NK-92 (cell line): ENCODE measurements around the gene PARD3.
"Not testable (repeated sequence)": the region's sequence is repeated elsewhere in the genome, so short reads cannot be mapped to it uniquely, and the experiment has no call there.

Experiments used
- DNase-seq: peaks from one replicate; lab custom pipeline; 2025; ENCODE audit not compliant: unreplicated experiment; lab: John Stamatoyannopoulos, UW

The PARD3 gene

DNA sequence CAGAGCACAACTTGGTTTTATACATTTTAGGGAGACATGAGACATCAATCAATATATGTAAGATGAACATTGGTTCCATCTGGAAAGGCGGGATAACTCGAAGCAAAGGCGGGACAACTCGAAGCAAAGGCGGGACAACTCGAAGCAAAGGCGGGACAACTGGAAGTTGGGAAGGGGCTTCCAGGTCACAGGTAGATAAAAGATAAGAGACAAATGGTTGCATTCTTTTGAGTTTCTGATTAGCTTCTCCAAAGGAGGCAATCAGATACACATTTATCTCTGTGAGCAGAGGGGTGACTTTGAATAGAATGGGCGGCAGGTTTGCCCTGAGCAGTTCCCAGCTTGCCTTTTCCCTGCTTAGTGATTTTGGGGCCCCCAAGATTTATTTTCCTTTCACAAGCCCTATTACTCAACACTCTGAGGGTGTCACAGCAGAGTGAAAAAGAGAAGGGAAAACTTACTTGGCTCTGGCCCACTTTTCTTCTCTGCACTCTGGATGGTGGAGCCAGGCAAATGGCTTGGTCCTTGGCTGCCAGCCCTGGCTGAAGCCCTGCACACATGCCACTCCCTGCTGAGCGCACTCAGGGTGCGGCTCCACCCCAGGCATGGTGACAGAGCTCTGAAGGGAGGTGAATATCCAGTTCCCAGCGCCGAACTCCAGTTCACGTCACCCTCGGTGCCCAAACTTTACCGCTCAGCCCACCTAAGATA, 46.7 kb downstream of the PARD3 start:
- DNase-seq: no peak

DNA sequence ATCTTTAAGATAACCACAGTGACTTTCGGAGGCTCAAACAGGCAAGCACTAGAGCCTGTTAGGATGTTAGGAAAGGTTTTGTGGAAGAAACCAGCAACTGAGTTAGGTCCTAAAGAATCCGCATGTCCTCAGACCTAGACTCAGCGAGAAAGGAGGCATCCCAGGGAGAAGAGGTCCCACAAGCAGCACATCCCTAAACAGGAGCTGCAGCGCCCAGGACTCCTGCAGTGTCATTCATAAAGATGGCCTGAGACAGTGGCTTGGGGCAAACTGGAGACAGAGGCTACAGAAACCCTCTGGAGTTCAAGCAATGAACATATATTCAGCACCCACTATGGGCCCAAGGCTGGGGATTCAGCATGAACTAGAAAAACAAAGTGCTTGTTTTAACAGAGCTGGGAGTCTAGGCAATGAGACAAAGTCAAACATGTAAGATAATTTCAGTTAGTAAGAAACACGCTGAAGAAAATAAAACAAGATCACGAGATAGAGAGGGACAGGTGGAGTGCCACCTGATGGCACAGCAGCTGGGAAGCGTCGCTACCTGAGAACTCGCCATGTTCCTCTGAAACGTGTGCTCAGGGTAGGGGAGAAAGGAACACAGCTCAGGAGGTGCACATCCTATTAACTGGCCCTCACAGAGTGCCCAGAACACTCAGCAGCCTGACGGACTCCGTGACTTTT, 48.1 kb downstream of the PARD3 start:
- no peak for DNase-seq

DNA sequence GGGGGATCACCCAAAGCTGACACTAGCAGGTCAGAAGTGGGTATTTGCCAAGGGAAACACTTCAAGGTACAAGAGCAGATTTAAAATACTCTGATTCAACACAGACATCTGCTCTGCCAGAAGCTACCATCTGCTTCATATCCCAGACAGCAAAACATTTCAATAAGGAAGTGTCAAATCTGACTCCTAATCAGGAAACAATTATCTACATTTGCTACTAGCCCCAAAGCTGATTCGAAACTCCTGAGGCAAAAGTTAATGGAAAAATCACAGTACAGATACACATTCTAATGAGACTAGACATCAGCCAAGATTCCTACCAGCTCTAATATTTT, 48.9 kb downstream of the PARD3 start:
- DNase-seq: no peak

- no peak for DNase-seq
These were observed 50.6 kb downstream of the PARD3 start for GRCh38 chr10:34764472-34764946.

- DNase-seq: no peak
These were observed 52.3 kb downstream of the PARD3 start for GRCh38 chr10:34762603-34763299.

DNA sequence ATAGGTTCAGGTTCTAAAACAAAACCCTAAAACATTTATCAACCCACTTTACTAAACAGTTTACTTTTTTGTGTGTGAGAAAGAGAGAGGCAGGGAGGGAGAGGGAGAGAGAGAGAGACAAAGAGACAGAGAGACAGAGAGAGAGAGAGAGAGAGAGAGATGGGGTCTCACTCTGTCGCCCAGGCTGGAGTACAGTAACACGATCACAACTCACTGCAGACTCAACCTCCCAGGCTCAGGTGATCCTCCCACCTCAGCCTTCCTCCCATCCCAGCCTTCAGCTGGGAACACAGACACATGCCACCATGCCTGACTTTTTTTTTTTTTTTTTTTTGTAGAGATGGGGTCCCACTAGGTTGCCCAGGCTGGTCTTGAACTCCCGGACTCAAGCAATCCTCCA, 52.9 kb downstream of the PARD3 start:
- no peak for DNase-seq

DNA sequence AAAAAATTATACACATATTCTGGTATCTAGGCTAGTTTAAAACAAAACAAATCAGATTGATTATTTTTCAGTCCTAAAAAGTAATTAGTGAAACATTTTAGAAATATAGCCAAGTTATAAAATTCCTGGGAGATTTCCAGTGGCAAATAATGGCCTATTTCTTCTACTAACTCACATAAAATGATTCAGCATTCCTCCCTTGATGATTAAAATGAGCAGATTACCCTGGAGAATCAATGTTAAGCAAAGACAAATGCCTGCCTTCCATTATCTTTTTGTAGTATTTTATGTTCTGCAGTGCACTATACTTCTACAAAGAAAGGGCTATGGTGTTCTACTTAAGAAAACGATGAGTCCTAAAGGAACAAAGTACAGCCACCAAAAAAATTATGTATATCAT, 53.6 kb downstream of the PARD3 start:
- no peak for DNase-seq

GRCh38 chr10:34760606-34761005, 54.5 kb downstream of the PARD3 start:
- no peak for DNase-seq

GRCh38 chr10:34759837-34760215, 55.3 kb downstream of the PARD3 start:
- DNase-seq: no peak

- DNase-seq: no peak
These were observed 55.8 kb downstream of the PARD3 start for GRCh38 chr10:34759161-34759836.

DNA sequence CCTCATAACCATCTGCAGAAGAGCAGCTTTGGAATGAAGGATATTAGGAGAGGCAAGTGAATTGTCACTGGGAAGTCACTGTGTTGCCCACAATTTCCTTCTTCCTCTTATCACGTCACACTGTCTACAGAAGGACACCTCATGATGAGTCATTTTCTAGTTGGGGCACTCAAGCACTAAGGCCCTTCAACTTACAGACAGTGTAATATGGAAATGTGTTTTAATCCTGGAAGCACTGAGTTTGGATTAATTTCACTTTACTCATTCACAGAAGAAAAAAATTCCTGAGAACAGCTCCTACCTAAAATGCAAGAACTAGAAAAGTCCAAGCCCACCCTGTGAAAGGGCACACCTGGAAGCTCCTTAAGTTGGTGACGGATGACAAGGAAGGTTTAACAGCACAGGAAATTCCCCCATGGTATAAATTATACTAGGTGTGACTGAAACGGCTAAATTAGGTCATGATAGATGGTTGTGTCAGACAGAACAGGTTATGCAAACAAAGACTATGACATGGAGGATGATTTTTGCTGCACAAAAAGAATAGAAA, 56.6 kb downstream of the PARD3 start:
- no peak for DNase-seq

DNA sequence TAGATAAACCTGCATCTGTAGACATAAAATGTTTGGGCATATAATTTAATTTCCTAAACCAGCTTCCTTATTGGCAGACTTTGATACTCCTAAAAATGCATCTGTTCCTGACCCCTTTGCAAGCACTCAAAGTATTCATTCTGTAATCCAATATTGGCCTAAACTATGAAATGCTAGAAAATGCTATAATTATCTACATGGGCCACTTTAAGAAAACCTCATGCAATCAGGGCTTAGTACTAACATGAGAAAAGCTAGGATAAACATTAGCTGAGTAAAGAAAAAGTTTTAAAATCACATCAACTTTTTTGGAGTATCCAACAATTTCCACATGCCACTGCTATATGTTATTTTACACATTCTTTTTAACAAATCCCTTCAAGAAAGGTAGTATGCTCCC, 57.2 kb downstream of the PARD3 start:
- no peak for DNase-seq

DNA sequence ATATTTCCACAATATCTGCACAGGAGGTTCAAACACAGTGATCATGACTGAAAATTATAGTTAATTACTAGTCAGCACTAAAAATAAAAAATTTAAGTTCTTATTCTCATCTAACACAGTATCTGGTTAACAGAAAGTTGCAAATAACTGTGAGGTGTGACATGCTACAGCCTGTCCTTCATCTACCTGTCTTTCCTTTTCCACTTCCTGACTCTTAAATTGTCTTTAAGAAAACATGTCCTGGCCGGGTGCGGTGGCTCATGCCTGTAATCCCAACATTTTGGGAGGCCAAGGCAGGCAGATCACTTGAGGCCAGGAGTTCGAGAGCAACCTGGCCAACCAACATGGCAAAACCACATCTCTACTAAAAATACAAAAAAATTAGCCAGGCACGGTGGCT, 57.9 kb downstream of the PARD3 start:
- DNase-seq: not testable (repeated sequence)

GRCh38 chr10:34756584-34756983, 58.5 kb downstream of the PARD3 start:
- no peak for DNase-seq

DNA sequence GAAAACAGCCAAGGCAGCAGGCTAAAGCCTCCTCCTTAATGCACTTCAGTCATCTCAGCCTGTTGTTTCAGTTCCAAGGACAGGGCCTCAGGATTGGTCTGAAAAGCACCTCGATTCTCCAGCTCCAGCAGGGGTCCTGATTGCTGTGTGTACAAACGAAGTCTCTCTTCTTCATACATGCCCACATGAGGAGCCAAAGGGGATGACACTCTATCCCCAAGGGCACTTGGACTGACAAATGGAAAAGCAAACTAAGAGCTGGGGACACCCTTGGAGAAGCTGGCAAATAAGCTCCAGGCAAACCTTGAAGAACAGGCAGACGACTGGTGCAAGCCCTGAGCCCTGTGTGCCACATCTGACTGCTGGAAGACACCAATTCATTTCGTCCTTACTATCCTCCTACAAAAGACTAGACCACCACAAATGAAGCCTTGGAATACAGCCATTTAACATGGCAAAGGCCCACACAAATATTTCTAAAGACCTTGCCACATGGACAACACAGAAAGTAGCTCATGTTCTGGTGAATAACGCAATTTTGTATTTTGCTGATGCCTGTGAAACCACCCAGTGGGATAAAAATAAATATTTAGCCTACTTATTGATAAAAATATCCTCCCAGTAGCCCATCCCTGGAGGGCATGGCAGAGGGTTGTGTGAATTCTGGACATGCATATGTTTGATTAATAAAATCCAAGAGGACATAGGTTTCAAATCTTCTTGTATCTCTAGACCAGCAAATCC, 61.9 kb downstream of the PARD3 start:
- DNase-seq: no peak

DNA sequence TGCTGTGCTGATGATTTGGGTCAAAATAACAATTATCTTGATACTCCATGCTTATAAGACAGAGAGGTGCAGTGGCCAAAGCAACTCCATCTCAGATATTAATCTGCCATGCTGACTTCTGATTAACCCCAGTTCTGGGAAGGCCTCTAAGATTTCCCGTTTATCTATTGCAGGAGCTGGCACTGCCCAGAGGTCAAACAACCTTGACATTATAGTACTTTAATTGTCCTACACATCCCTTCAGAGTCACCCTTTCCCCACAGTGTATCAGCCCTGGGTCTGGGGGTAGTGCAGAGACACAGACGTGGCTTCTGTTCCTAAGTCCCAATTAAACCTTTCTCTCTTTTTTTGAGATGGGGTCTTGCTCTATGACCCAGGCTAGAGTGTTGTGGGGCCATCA, 63.8 kb downstream of the PARD3 start:
- no peak for DNase-seq

DNA sequence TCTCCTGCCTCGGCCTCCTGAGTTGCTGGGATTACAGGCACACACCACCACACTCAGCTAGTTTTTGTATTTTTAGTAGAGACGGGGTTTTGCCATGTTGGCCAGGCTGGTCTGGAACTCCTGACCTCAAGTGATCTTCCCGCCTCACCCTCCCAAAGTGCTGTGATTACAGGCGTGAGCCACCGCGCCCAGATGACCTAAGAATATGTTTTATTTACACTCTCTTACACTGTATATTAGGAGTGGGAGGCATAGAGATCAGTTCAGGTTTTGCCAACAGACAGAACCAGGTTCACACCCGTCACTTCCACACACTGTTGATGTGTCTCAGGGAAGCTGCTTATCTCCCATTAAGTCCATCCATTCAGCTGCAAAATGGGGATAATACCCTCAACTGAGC, 64.3 kb downstream of the PARD3 start:
- DNase-seq: not testable (repeated sequence)

DNA sequence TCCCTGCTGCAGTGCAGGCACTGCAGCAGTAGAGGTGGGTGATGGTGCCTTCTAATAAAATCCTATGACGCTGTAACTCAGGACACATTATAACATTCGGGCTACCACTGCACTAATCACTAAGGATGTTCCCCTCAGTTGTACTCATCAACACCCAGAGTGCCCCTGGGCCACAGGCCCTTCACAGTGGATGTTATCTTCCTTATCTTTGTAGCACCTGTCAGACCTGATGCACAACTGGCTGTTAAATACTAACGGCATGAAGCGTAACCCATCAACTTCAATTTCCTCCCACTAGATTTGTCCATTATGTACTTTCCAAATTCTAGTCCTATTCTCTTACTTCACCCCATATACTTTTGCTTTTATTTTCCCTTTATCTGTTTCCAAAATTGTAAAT, 66.3 kb downstream of the PARD3 start:
- DNase-seq: no peak

- no peak for DNase-seq
These were observed 66.7 kb downstream of the PARD3 start for GRCh38 chr10:34748357-34748756.

DNA sequence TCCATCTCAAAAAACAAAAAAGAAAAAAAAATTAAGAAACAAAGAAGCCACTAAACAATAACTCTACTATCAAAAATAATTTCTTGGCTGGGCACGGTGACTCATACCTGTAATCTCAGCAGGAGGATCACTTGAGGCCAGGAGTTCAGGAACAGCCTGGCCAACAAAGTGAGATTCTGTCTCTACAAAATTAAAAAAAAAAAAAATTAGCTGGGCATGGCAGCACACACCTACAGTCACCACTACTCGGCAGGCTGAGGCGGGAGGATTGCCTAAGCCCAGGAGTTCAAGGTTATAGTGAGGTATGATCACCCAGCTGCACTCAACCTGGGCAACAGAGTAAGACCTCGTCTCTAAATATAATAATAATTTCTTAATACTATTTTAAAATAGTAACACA, 69.0 kb downstream of the PARD3 start:
- DNase-seq: no peak

DNA sequence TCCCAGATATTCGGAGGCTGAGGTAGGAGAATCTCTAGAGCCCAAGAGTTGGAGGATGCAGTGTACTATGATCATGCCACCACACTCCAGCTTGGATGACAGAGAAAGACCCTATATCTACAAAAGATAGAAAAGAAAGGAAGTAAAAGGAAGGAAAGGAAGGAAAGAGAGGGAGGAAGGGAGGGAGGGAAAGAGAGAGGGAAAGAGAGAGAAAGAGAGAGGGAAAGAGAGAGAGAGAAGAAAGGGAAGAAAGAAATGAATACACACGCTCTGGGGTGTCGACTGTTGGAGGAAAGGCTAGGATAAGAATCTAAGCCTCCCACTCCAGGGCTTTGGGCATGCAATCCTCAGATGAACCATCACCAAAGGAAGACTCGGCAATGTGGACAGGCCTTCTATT, 69.9 kb downstream of the PARD3 start:
- DNase-seq: no peak
